HepG2 (cell line): ENCODE measurements around the gene PRRT1. TPM values are rescaled to one million over a fixed set of nuclear protein-coding genes. Genes with fewer than 3 reads are reported as not detected.

ENCODE experiments used
- ASH2L ChIP-seq: fragments of 300-600, 200-600 bp; sonication (generic); IDR thresholded peaks from 2 replicates; pipeline ENCODE4 v1.7.0; 2017; ENCODE audit warnings: low read depth, mild to moderate bottlenecking, moderate library complexity, mixed read lengths, low read length; ENCODE audit not compliant: insufficient read length
- BRD4 ChIP-seq: sonication (generic); formaldehyde crosslinking; IDR thresholded peaks from 2 replicates; pipeline ENCODE4 v1.4.0; 2020; ENCODE audit warnings: missing genetic modification reagents
- ERF ChIP-seq: IDR thresholded peaks from 2 replicates; pipeline ENCODE4 v1.6.1; 2018; ENCODE audit warnings: missing biosample characterization, missing genetic modification reagents
- FOXC1 ChIP-seq: sonication (generic); formaldehyde crosslinking; IDR thresholded peaks from 2 replicates; pipeline ENCODE4 v1.8.0; 2022; ENCODE audit warnings: mild to moderate bottlenecking, missing genetic modification reagents, borderline replicate concordance
- FOXM1 ChIP-seq: sonication (generic); formaldehyde crosslinking; IDR thresholded peaks from 2 replicates; pipeline ENCODE4 v1.5.0; 2020; ENCODE audit warnings: missing genetic modification reagents
- HOXA3 ChIP-seq: sonication (generic); formaldehyde crosslinking; IDR thresholded peaks from 2 replicates; pipeline ENCODE4 v1.5.0; 2020; ENCODE audit warnings: missing genetic modification reagents
- JARID2 ChIP-seq: sonication (generic); formaldehyde crosslinking; IDR thresholded peaks from 2 replicates; pipeline ENCODE4 v1.8.1; 2023; ENCODE audit warnings: missing genetic modification reagents, inconsistent platforms; ENCODE audit not compliant: insufficient replicate concordance
- REL ChIP-seq: sonication (generic); formaldehyde crosslinking; conservative IDR thresholded peaks from 2 replicates; pipeline ENCODE4 v1.8.0; 2022; ENCODE audit warnings: mild to moderate bottlenecking, missing genetic modification reagents, moderate library complexity
- RNF2 ChIP-seq: fragments of 450-650 bp; conservative IDR thresholded peaks from 2 replicates; pipeline ENCODE4 v1.6.1; 2016; ENCODE audit warnings: low read depth
- SATB2 ChIP-seq: sonication (generic); formaldehyde crosslinking; IDR thresholded peaks from 2 replicates; pipeline ENCODE4 v1.5.0; 2020; ENCODE audit warnings: missing genetic modification reagents
- SMAD1 ChIP-seq: sonication (generic); formaldehyde crosslinking; IDR thresholded peaks from 2 replicates; pipeline ENCODE4 v1.4.0; 2020; ENCODE audit warnings: missing genetic modification reagents, low read depth, mild to moderate bottlenecking, borderline replicate concordance
- SMAD9 ChIP-seq: sonication (generic); formaldehyde crosslinking; IDR thresholded peaks from 2 replicates; pipeline ENCODE4 v1.5.1; 2020; ENCODE audit warnings: mild to moderate bottlenecking, missing genetic modification reagents
- SMYD3 ChIP-seq: sonication (generic); formaldehyde crosslinking; IDR thresholded peaks from 2 replicates; pipeline ENCODE4 v1.8.1; 2023; ENCODE audit warnings: mild to moderate bottlenecking, missing genetic modification reagents
- SOX6 ChIP-seq, 2 experiments: fragments of 450-650 bp in 1 of 2; sonication (generic) in 1 of 2; formaldehyde crosslinking in 1 of 2; IDR thresholded peaks; 2 replicates each; pipeline versions ENCODE4 v1.4.0 to v1.6.1; 2017 to 2020; ENCODE audit warnings: antibody characterized with exemption in 1 of 2, mild to moderate bottlenecking in 1 of 2, missing genetic modification reagents in 1 of 2
- SRSF4 ChIP-seq: fragments of 200-400 bp; formaldehyde crosslinking; IDR thresholded peaks from one replicate; pipeline ENCODE4 v1.6.1; 2018; ENCODE audit warnings: mild to moderate bottlenecking, low read depth, low read length, moderate library complexity; ENCODE audit not compliant: poor library complexity, severe bottlenecking
- ZMYM4 ChIP-seq: sonication (generic); formaldehyde crosslinking; IDR thresholded peaks from 2 replicates; pipeline ENCODE4 v1.8.1; 2023; ENCODE audit warnings: mild to moderate bottlenecking, missing genetic modification reagents
- ZNF230 ChIP-seq: sonication (generic); formaldehyde crosslinking; IDR thresholded peaks from 2 replicates; pipeline ENCODE4 v1.4.0; 2020; ENCODE audit warnings: mild to moderate bottlenecking, missing genetic modification reagents
- ZNF256 ChIP-seq: sonication (generic); formaldehyde crosslinking; conservative IDR thresholded peaks from 2 replicates; pipeline ENCODE4 v1.4.0; 2020; ENCODE audit warnings: missing genetic modification reagents
- ZNF720 ChIP-seq: sonication (generic); formaldehyde crosslinking; IDR thresholded peaks from 2 replicates; pipeline ENCODE4 v1.4.0; 2020; ENCODE audit warnings: missing genetic modification reagents
- ZNF841 ChIP-seq: sonication (generic); formaldehyde crosslinking; IDR thresholded peaks from 2 replicates; pipeline ENCODE4 v1.8.1; 2023; ENCODE audit warnings: missing genetic modification reagents, borderline replicate concordance
- polyA plus RNA-seq, 8 experiments: library from polyadenylated mRNA; depleted of rRNA in 3 of 8; stranded (reverse) in 7 of 8; unstranded in 1 of 8; fragments of >200 nt; fragmentation: Illumina TruSeq in 4 of 8; extraction: Trizol in 4 of 8; gene quantifications; 2 replicates each; pipeline versions ENCODE4 v1.2.1 to v1.2.3, GENCODE V29; 2011 to 2016; ENCODE audit warnings: low read depth in 4 of 8, missing spikeins in 1 of 8, mixed read lengths in 1 of 8; ENCODE audit not compliant: insufficient read depth in 1 of 8
- total RNA-seq, 5 experiments: library from RNA; depleted of rRNA; stranded (reverse); fragments of >200 nt; fragmentation: Illumina TruSeq; extraction: Trizol; gene quantifications; 2 replicates each; pipeline ENCODE4 v1.2.3, GENCODE V29; 2016; ENCODE audit warnings: low read depth in 1 of 5
- TF ChIP-seq, protein P1 (sequence below): sonication (generic); formaldehyde crosslinking; IDR thresholded peaks from 2 replicates; pipeline ENCODE4 v1.4.0; 2020; ENCODE audit warnings: missing genetic modification reagents, borderline replicate concordance
- TF ChIP-seq, protein P2 (sequence below): IDR thresholded peaks from 2 replicates; pipeline ENCODE4 v1.6.1; 2016; ENCODE audit warnings: missing compliant biosample characterization, missing genetic modification reagents, borderline replicate concordance
- TF ChIP-seq, protein P3 (sequence below): sonication (generic); formaldehyde crosslinking; IDR thresholded peaks from 2 replicates; pipeline ENCODE4 v1.5.0; 2020; ENCODE audit warnings: missing genetic modification reagents, mild to moderate bottlenecking, borderline replicate concordance

PRRT1 gene
- total and polyA plus RNA-seq, 2 of the 13 experiments (the other 11 are each of a cell fraction or from before 2014, with no cell fraction given) = 0.64 to 1.4 TPM

DNA sequence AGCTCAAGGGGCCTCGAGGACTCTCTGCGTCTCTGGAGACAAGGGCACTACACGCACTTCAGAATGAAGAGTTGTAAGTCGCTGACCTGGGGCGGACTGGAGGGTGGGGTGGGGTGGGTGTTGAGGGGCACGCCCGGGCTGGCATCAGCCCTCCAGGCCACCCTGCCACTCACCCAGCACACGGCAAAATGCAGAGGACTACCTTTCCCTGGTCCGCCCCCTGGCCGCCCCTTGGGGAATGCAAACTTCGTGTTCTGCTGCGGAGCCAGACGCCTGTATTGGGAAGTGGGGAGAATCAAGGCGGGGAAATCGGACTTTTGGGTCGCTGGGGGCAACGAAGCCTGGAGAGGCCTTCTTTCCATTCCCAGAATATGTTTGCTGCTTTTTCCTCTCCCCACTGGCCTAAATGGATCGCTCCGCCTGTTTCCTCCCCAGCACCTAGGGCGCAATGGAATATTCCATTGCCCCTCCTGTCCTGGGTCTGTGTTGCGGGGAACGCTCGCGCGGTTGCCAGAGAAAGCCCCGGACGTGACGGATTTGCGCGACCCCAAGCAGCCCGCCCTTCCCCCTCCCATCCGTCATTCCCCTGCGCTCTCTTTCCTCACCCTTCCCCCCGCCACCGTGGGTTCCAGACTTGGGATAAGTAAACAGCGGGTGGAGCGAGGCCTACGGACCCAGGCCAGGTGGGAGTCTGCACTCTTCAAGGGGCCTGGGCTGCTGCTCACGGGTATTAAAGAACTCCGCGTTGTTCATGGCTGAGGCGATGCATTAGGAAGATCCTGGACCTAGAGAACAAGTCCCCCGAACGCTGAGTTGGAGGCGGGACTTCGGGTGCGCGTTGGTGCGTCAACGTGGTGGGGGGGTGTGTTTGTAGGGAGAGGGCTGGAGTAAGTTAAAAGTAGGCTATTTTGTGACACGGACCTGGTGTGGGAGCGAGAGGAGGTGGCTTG lies 2.1 kb upstream of the PRRT1 start, which contains the start of gene PPT2 (continued):
- TF ChIP-seq JARID2 (CRISPR knock-in tag) (no peak), BRD4 (peak; percentile 24), SMAD9 (CRISPR knock-in tag) (0 out of 2 replicates have a peak, but pooled peaks have one; percentile 23), ZNF720 (CRISPR knock-in tag) (0 out of 2 replicates have a peak, but pooled peaks have one; percentile 7), ZNF230 (CRISPR knock-in tag) (peak; percentile 66; the same call in 1 of the 2 replicates), SATB2 (CRISPR knock-in tag) (peak; percentile 72), RNF2 (no peak), HOXA3 (CRISPR knock-in tag) (peak; percentile 89), FOXC1 (peak; percentile 78), SOX6 (IDR thresholded peaks at IDR 0.05) (no peak), SOX6 (CRISPR knock-in tag; IDR thresholded peaks at IDR 0.05) (peak; percentile 77), SMAD1 (CRISPR knock-in tag) (no peak), FOXM1 (CRISPR knock-in tag) (0 out of 2 replicates have a peak, but pooled peaks have one; percentile 21), ASH2L (peak; percentile 83), SMYD3 (0 out of 2 replicates have a peak, but pooled peaks have one; percentile 41), ZNF841 (CRISPR knock-in tag) (no peak), ERF (CRISPR knock-in tag) (peak; percentile 63; the same call in 1 of the 2 replicates), ZNF256 (CRISPR knock-in tag) (peak; percentile 78), ZMYM4 (CRISPR knock-in tag) (peak; percentile 70), SRSF4 (no peak), REL (CRISPR knock-in tag) (no peak)
- TF ChIP-seq, protein P1, sequence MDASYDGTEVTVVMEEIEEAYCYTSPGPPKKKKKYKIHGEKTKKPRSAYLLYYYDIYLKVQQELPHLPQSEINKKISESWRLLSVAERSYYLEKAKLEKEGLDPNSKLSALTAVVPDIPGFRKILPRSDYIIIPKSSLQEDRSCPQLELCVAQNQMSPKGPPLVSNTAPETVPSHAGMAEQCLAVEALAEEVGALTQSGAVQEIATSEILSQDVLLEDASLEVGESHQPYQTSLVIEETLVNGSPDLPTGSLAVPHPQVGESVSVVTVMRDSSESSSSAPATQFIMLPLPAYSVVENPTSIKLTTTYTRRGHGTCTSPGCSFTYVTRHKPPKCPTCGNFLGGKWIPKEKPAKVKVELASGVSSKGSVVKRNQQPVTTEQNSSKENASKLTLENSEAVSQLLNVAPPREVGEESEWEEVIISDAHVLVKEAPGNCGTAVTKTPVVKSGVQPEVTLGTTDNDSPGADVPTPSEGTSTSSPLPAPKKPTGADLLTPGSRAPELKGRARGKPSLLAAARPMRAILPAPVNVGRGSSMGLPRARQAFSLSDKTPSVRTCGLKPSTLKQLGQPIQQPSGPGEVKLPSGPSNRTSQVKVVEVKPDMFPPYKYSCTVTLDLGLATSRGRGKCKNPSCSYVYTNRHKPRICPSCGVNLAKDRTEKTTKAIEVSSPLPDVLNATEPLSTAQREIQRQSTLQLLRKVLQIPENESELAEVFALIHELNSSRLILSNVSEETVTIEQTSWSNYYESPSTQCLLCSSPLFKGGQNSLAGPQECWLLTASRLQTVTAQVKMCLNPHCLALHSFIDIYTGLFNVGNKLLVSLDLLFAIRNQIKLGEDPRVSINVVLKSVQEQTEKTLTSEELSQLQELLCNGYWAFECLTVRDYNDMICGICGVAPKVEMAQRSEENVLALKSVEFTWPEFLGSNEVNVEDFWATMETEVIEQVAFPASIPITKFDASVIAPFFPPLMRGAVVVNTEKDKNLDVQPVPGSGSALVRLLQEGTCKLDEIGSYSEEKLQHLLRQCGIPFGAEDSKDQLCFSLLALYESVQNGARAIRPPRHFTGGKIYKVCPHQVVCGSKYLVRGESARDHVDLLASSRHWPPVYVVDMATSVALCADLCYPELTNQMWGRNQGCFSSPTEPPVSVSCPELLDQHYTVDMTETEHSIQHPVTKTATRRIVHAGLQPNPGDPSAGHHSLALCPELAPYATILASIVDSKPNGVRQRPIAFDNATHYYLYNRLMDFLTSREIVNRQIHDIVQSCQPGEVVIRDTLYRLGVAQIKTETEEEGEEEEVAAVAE (CRISPR knock-in tag) = peak; percentile 85
- TF ChIP-seq, protein P2, sequence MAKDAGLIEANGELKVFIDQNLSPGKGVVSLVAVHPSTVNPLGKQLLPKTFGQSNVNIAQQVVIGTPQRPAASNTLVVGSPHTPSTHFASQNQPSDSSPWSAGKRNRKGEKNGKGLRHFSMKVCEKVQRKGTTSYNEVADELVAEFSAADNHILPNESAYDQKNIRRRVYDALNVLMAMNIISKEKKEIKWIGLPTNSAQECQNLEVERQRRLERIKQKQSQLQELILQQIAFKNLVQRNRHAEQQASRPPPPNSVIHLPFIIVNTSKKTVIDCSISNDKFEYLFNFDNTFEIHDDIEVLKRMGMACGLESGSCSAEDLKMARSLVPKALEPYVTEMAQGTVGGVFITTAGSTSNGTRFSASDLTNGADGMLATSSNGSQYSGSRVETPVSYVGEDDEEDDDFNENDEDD (CRISPR knock-in tag) = no peak
- TF ChIP-seq, protein P3, sequence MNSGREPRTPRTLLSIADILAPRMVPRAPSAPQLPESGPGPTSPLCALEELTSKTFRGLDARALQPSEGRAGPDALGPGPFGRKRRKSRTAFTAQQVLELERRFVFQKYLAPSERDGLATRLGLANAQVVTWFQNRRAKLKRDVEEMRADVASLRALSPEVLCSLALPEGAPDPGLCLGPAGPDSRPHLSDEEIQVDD = no peak
